GM12872 (cell line): ENCODE measurements around the gene CCDC86.

ENCODE experiments used
- CTCF ChIP-seq: IDR thresholded peaks from 3 replicates; pipeline ENCODE4 v1.5.1; 2011; ENCODE audit warnings: low read depth, mild to moderate bottlenecking, low read length, moderate library complexity; ENCODE audit not compliant: insufficient read depth

CCDC86 gene

GRCh38 chr11:60862171-60862570 is 20.3 kb downstream of the CCDC86 start:
- no peak for TF ChIP-seq CTCF

GRCh38 chr11:60863550-60864521 is 21.9 kb downstream of the CCDC86 start:
- no peak for TF ChIP-seq CTCF

GRCh38 chr11:60864856-60865513 is 23.1 kb downstream of the CCDC86 start:
- TF ChIP-seq CTCF: no peak

- TF ChIP-seq CTCF: no peak
These were observed 25.3 kb downstream of the CCDC86 start, which contains the start of gene ZP1 for GRCh38 chr11:60866911-60867870. ZP1 (plus strand) TSS chr11:60867542; CDS start chr11:60867562, 20 bp downstream.

GRCh38 chr11:60867871-60868681 is 26.2 kb downstream of the CCDC86 start:
- TF ChIP-seq CTCF: no peak

- TF ChIP-seq CTCF: no peak
These were observed 27.0 kb downstream of the CCDC86 start for GRCh38 chr11:60868682-60869450.
